Ovary (tissue), 9 donors: ENCODE data around the gene WDR76. TPM values are rescaled to one million over a fixed set of nuclear protein-coding genes. Genes with fewer than 3 reads are reported as not detected.

Source experiments
- DNase-seq, 5 donors: peaks; one replicate each; pipeline ENCODE4 v3.0.0-alpha.2; 2019 to 2020
- H3K27ac ChIP-seq, 2 donors: fragments of 200-600 bp; one replicate each; pipeline versions ENCODE4 v1.5.1 to v1.8.0; 2019 to 2022
- H3K27me3 ChIP-seq: fragments of 200-600 bp; one replicate; pipeline ENCODE4 v1.8.0; 2022
- H3K36me3 ChIP-seq: fragments of 200-600 bp; sonication (generic); one replicate; pipeline ENCODE4 v1.5.1; 2019
- H3K4me1 ChIP-seq: one replicate; pipeline ENCODE4 v1.8.1; 2013; ENCODE audit warnings: mild to moderate bottlenecking, moderate library complexity; ENCODE audit not compliant: insufficient read depth
- H3K4me3 ChIP-seq: fragments of 200-600 bp; sonication (generic); one replicate; pipeline ENCODE4 v1.5.1; 2017
- H3K9me3 ChIP-seq, 2 donors: fragments of 200-600 bp in 1 of 2; sonication (generic) in 1 of 2; one replicate each; pipeline versions ENCODE4 v1.5.1 to v1.8.1; 2013 to 2019; ENCODE audit warnings: mild to moderate bottlenecking in 1 of 2, moderate library complexity in 1 of 2
- EP300 ChIP-seq: sonication (generic); formaldehyde crosslinking; IDR thresholded peaks from one replicate; pipeline ENCODE4 v1.6.1; 2017; ENCODE audit warnings: antibody characterized with exemption
- POLR2A ChIP-seq: fragments of 450-650 bp; IDR thresholded peaks from one replicate; pipeline ENCODE4 v1.6.1; 2017; ENCODE audit warnings: antibody characterized with exemption, mild to moderate bottlenecking, moderate library complexity
- WGBS, 3 donors: extraction: QIAGEN DNeasy Blood & Tissue Kit in 1 of 3; methylation state at CpG; one replicate each; pipeline versions ENCODE4 v1.1.5 to v1.1.7; 2013 to 2017; 5-methylcytosine and 5-hydroxymethylcytosine counted together
- intact Hi-C, 4 donors: fragments of 100-400 bp; cut with DNase I; formaldehyde crosslinking; loops; one replicate each; pipeline versions ENCODE4 v1.11.0 to v1.15.1; 2022 to 2023
- polyA plus RNA-seq, 2 donors: library from polyadenylated mRNA; stranded (reverse); fragments of 200-250 nt in 1 of 2; fragments of 350-450 nt in 1 of 2; fragmentation: Illumina TruSeq in 1 of 2; extraction: RNeasy Lipid Tissue Mini Kit (QIAGEN cat#74804) in 1 of 2; gene quantifications; one replicate each; pipeline ENCODE4 v1.2.3, GENCODE V29; 2013 to 2014
- total RNA-seq, 7 donors: library from RNA; depleted of rRNA in 2 of 7; stranded (reverse); fragments of >200 nt in 2 of 7; fragmentation: NEBNext Ultra II Directional in 3 of 7; extraction: Animal tissue kit (Norgen Biotek cat#: 25700) in 3 of 7; gene quantifications; one replicate each; pipeline versions ENCODE4 v1.1.0 to v1.2.4, GENCODE V29; 2016 to 2023
- TF ChIP-seq, protein P1 (sequence below), 3 donors: fragments of 450-650 bp in 2 of 3; fragments of 200-600 bp in 1 of 3; IDR thresholded peaks; one replicate each; pipeline versions ENCODE4 v1.5.1 to v1.8.0; 2016 to 2022; ENCODE audit warnings: antibody characterized with exemption in 3 of 3, mild to moderate bottlenecking in 1 of 3
- donor health status: DM: no; HTN: no; CAD: no; lungs with moderate emphysema.
- donor health status: DM: no; HTN: no; CAD: no.
- donor health status: Bipolar disorder and iron deficiency.
- donor health status: DM: yes; HTN: yes; CAD: no.
- donor health status: DM: no; HTN: no; CAD: no.
- donor health status: DM: yes; HTN: yes; CAD: no.

Gene WDR76
- total and polyA plus RNA-seq, 9 donors, result 2.4 to 6.2 (median 4.0) TPM

DNA sequence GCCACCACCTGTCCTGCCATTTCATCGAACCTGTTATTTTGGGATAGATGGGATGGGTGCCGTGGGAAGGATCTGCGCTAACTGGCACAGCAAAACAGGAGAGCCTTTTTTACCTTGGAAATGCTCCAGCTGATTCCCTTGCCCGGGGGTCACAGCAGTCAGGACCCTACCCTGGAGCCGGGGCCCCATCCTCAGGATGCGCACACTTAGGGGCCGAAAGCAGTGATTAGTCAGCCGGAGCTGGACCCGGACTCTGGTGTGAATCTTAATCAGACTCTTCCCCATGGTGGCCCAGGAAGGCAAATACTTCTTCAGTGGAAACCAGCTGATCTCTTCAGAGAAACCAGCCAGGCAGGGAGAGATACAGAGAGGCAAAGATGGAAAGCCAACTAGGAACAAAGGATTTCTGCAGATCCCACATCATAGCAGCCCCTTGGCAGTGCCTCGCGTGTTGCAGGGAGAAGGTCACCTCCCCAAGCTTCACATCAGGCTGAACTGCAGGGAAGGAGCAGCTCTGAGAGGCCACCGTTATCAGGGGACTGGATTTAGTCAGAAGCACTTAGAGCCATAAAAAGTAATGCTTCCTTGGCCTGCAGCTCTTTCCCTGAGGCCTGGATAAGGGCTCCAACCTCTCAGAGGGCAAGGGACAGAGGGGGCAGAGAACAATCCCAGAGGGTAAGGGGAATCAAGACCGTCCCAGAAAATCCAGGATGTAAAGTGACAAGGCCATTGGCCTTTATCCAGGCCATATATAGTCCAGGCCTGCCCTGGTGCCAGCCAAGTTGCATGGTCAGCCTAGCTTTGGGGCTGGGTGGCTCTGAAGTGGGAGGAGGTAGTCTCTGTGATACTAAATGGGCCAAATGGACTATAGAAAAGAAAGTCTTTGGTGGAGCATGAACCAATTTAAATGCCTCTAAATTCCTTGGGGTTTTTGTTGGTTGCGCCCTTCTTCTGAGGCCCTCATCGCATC, 52.9 kb downstream of the WDR76 start:
- no peak for TF ChIP-seq EP300
- TF ChIP-seq, protein P1, sequence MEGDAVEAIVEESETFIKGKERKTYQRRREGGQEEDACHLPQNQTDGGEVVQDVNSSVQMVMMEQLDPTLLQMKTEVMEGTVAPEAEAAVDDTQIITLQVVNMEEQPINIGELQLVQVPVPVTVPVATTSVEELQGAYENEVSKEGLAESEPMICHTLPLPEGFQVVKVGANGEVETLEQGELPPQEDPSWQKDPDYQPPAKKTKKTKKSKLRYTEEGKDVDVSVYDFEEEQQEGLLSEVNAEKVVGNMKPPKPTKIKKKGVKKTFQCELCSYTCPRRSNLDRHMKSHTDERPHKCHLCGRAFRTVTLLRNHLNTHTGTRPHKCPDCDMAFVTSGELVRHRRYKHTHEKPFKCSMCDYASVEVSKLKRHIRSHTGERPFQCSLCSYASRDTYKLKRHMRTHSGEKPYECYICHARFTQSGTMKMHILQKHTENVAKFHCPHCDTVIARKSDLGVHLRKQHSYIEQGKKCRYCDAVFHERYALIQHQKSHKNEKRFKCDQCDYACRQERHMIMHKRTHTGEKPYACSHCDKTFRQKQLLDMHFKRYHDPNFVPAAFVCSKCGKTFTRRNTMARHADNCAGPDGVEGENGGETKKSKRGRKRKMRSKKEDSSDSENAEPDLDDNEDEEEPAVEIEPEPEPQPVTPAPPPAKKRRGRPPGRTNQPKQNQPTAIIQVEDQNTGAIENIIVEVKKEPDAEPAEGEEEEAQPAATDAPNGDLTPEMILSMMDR (IDR thresholded peaks at IDR 0.05), result no peak
- TF ChIP-seq POLR2A, result no peak
- Histone ChIP-seq H3K36me3 (no peaks in the 10 kb centered on the region), H3K27ac (no peak overlapping the region), H3K4me3 (no peak overlapping the region), H3K4me1 (no peaks in the 10 kb centered on the region), H3K27me3 (no peaks in the 10 kb centered on the region), H3K9me3 (no peaks in the 10 kb centered on the region)
- 85 to 89% (median 88%) methylated on average over 15 of the region's 15 CpGs for WGBS, 3 donors
- no peak for DNase-seq
- intact Hi-C loops, result no loop called here

DNA sequence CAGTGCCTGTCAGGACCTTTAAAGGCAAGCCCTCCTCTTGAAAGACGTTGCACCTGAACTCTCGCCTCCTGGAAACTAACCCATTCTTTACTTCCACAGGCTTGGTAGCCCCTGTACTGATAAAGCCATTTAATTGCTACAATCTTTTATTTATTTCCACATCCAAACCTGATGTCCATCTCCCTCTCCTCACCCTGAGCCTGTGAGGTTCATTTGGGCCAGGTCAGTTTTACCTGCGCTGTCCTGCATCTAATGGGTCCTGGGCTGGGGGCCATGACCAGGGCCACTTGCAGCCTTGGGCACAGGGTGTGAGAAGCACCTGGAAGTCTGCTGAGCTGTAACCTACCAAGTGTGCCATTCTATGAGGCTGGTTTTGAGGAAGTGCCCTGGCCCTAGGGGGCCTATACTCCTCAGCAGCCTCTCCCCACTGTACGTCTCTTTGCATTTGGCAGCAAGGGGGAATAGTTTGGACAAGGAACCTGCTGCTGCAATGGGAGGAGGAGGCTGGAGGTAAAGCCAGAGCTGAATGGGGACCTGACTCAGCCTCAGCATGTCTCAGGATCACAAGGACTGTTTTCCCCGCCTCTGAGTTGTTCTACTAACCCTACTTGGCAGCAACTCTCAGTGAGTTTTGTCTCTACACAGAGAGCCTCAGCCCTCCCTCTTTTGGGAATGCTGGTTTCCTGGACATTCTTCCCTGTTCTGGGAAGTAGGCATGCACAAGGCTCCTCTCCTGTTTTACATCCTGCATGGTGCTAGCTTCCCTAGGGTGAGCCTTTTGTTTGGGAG, 53.8 kb downstream of the WDR76 start:
- Histone ChIP-seq H3K4me3 (no peak overlapping the region), H3K36me3 (no peaks in the 10 kb centered on the region), H3K27ac (no peak overlapping the region), H3K27me3 (no peaks in the 10 kb centered on the region), H3K4me1 (no peaks in the 10 kb centered on the region), H3K9me3 (no peaks in the 10 kb centered on the region)
- intact Hi-C loops, result no loop called here
- DNase-seq, result no peak
- 78 to 84% (median 80%) methylated on average over 5 of the region's 5 CpGs for WGBS, 3 donors
- TF ChIP-seq EP300 (no peak), POLR2A (no peak)
- TF ChIP-seq, protein P1 (IDR thresholded peaks at IDR 0.05), result no peak

DNA sequence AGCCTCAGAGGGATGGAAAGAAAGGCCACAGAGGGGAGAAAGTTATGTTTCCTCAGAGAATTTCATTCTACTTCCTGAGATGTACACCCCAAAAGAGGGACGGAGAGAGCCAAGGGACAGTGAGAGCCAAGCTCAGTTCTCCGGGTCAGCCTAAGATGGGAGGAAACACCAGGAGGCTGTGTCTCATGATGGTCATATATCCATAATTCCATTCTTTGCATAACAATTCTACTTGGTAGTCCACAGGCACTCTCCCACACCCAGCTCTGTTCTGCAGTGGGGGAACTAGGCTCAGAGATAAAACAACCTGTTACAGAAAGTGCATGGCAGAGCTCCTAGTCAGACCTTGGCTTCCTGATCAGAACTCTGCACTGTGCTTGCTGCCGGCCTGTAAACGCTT, 54.4 kb downstream of the WDR76 start:
- Histone ChIP-seq H3K27me3 (no peaks in the 10 kb centered on the region), H3K4me1 (no peaks in the 10 kb centered on the region), H3K27ac (no peak overlapping the region), H3K4me3 (no peak overlapping the region), H3K36me3 (no peaks in the 10 kb centered on the region), H3K9me3 (no peaks in the 10 kb centered on the region)
- intact Hi-C loops, result no loop called here
- WGBS, 3 donors, result 86 to 90% (median 87%) methylated on average over 4 of the region's 4 CpGs
- DNase-seq, result no peak
- no peak for TF ChIP-seq EP300
- TF ChIP-seq POLR2A, result no peak
- TF ChIP-seq, protein P1 (IDR thresholded peaks at IDR 0.05), result no peak

DNA sequence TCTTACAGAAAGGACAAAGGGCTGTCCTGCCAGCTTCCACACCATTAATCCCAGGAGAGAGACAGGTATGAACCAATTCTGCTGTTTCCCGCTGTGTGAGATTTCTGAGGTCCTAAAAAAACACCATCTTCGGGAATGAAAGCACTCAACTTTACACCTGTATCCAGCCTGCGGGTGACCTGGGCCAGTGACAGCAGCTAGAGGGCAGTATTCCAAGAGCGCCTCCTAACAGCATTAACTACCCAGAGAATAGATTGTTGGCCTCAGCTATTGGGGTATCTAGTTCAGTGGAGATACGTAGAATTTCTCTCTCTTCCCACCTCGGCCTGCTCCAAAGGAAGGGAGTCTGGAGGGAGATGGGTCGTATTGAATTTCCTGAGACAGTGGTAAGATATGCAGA, 55.1 kb downstream of the WDR76 start:
- WGBS, 3 donors, result 80 to 88% (median 86%) methylated on average over 7 of the region's 7 CpGs
- intact Hi-C loops, result no loop called here
- Histone ChIP-seq H3K36me3 (no peaks in the 10 kb centered on the region), H3K4me1 (no peaks in the 10 kb centered on the region), H3K9me3 (no peaks in the 10 kb centered on the region), H3K27ac (no peak overlapping the region), H3K27me3 (no peaks in the 10 kb centered on the region), H3K4me3 (no peak overlapping the region)
- no peak for DNase-seq
- TF ChIP-seq, protein P1 (IDR thresholded peaks at IDR 0.05), result no peak
- TF ChIP-seq EP300 (no peak), POLR2A (no peak)
